Activated CD4-positive, alpha-beta T cell treated with anti-CD3 and anti-CD28 coated beads, Interleukin-2, amount 10 ng/mL, durations not matched to agents 7 days and 5 days (primary cell): ENCODE measurements around the gene NOS1AP. TPM values are rescaled to one million over a fixed set of nuclear protein-coding genes. Genes with fewer than 3 reads are reported as not detected.

ENCODE experiments used
- CTCF ChIA-PET: fragments of 350-600 bp; sonication (Branson Sonifier 250); formaldehyde crosslinking; loops from one replicate; lab custom pipeline; 2021; ENCODE audit warnings: antibody characterized with exemption; lab: Charles Lee
- POLR2A ChIA-PET: fragments of 350-600 bp; sonication (Branson Sonifier 250); formaldehyde crosslinking; loops from one replicate; lab custom pipeline; 2021; ENCODE audit warnings: antibody characterized with exemption; lab: Charles Lee
- DNase-seq: peaks from one replicate; pipeline ENCODE4 v3.0.0-alpha.2; 2020
- H3K27ac Mint-ChIP-seq: one replicate; pipeline ENCODE4 v1.8.0; 2021; ENCODE audit warnings: mild to moderate bottlenecking, moderate library complexity, mixed read lengths
- H3K27me3 Mint-ChIP-seq: one replicate; pipeline ENCODE4 v1.8.0; 2021; ENCODE audit warnings: mixed read lengths
- H3K36me3 Mint-ChIP-seq: one replicate; pipeline ENCODE4 v1.8.0; 2021; ENCODE audit warnings: low read depth, mixed read lengths
- H3K4me1 Mint-ChIP-seq: one replicate; pipeline ENCODE4 v1.8.0; 2021; ENCODE audit warnings: mixed read lengths
- H3K4me3 Mint-ChIP-seq: one replicate; pipeline ENCODE4 v1.8.0; 2021; ENCODE audit warnings: mild to moderate bottlenecking, moderate library complexity, mixed read lengths
- H3K9me3 Mint-ChIP-seq: one replicate; pipeline ENCODE4 v1.8.0; 2021; ENCODE audit warnings: mixed read lengths
- total RNA-seq, 2 experiments: library from RNA; stranded (reverse); gene quantifications; one replicate each; pipeline ENCODE4 v1.2.3, GENCODE V29; 2021

Gene NOS1AP
- total RNA-seq, 2 experiments from 2014 or later: 0.06 TPM; not detected in 1

- POLR2A ChIA-PET: no interaction called here
- Mint-ChIP-seq H3K27me3 (peaks cover 36% of the 10 kb centered on the region), H3K4me3 (no peak overlapping the region), H3K36me3 (no peaks in the 10 kb centered on the region), H3K4me1 (no peaks in the 10 kb centered on the region), H3K9me3 (no peaks in the 10 kb centered on the region), H3K27ac (no peak overlapping the region)
- CTCF ChIA-PET: no interaction called here
- DNase-seq: no peak
Observed at GRCh38 chr1:162230096-162230495, 160.6 kb downstream of the NOS1AP start.

- CTCF ChIA-PET: no interaction called here
- H3K27me3 Mint-ChIP-seq: peaks cover 39% of the 10 kb centered on the region
- no peak for DNase-seq
Observed at GRCh38 chr1:162230517-162230916, 161.0 kb downstream of the NOS1AP start.

GRCh38 chr1:162232034-162232711 lies 162.7 kb downstream of the NOS1AP start:
- Mint-ChIP-seq H3K36me3 (no peaks in the 10 kb centered on the region), H3K9me3 (no peaks in the 10 kb centered on the region), H3K4me3 (no peak overlapping the region), H3K27ac (no peak overlapping the region), H3K4me1 (no peaks in the 10 kb centered on the region), H3K27me3 (peaks cover 44% of the 10 kb centered on the region)
- no peak for DNase-seq
- POLR2A ChIA-PET: no interaction called here
- CTCF ChIA-PET: no interaction called here

More at GRCh38 chr1:162230517-162230916, 161.0 kb downstream of the NOS1AP start:
- Mint-ChIP-seq H3K9me3 (no peaks in the 10 kb centered on the region), H3K36me3 (no peaks in the 10 kb centered on the region), H3K27ac (no peak overlapping the region), H3K4me1 (no peaks in the 10 kb centered on the region), H3K4me3 (no peak overlapping the region)
- POLR2A ChIA-PET: no interaction called here

GRCh38 chr1:162233066-162233465 lies 163.6 kb downstream of the NOS1AP start:
- no peaks in the 10 kb centered on the region for H3K4me1 Mint-ChIP-seq
- no peak overlapping the region for H3K4me3 Mint-ChIP-seq
- H3K27ac Mint-ChIP-seq: no peak overlapping the region
- H3K27me3 Mint-ChIP-seq: peaks cover 40% of the 10 kb centered on the region
- no peaks in the 10 kb centered on the region for H3K9me3 Mint-ChIP-seq
- ChIA-PET CTCF (no interaction called here), POLR2A (no interaction called here)
- no peak for DNase-seq
- no peaks in the 10 kb centered on the region for H3K36me3 Mint-ChIP-seq

GRCh38 chr1:162233937-162234336 lies 164.4 kb downstream of the NOS1AP start:
- no peak for DNase-seq
- no peak overlapping the region for H3K27ac Mint-ChIP-seq
- POLR2A ChIA-PET: no interaction called here
- H3K4me1 Mint-ChIP-seq: no peaks in the 10 kb centered on the region
- H3K27me3 Mint-ChIP-seq: peaks cover 36% of the 10 kb centered on the region
- CTCF ChIA-PET: no interaction called here
- H3K9me3 Mint-ChIP-seq: no peaks in the 10 kb centered on the region
- H3K36me3 Mint-ChIP-seq: no peaks in the 10 kb centered on the region
- H3K4me3 Mint-ChIP-seq: no peak overlapping the region

GRCh38 chr1:162234571-162234970 lies 165.1 kb downstream of the NOS1AP start:
- ChIA-PET CTCF (interaction anchor here (1.1 kb wide), 1 partner anchor 35 kb away, joined by 3 read pairs; no protein-coding TSS in a partner anchor), POLR2A (no interaction called here)
- Mint-ChIP-seq H3K4me1 (no peaks in the 10 kb centered on the region), H3K9me3 (no peaks in the 10 kb centered on the region), H3K27me3 (peaks cover 36% of the 10 kb centered on the region), H3K4me3 (no peak overlapping the region), H3K36me3 (no peaks in the 10 kb centered on the region), H3K27ac (no peak overlapping the region)
- no peak for DNase-seq

GRCh38 chr1:162235241-162235800 lies 165.8 kb downstream of the NOS1AP start:
- no peak for DNase-seq
- Mint-ChIP-seq H3K9me3 (no peaks in the 10 kb centered on the region), H3K27ac (no peak overlapping the region), H3K4me1 (no peaks in the 10 kb centered on the region), H3K36me3 (no peaks in the 10 kb centered on the region), H3K4me3 (no peak overlapping the region), H3K27me3 (peaks cover 31% of the 10 kb centered on the region)
- POLR2A ChIA-PET: no interaction called here
- CTCF ChIA-PET: interaction anchor here (1.1 kb wide), 1 partner anchor 36 kb away, joined by 3 read pairs; no protein-coding TSS in a partner anchor

GRCh38 chr1:162236201-162236600 lies 166.7 kb downstream of the NOS1AP start:
- ChIA-PET CTCF (no interaction called here), POLR2A (no interaction called here)
- Mint-ChIP-seq H3K27me3 (peaks cover 24% of the 10 kb centered on the region), H3K4me3 (no peak overlapping the region), H3K36me3 (no peaks in the 10 kb centered on the region), H3K27ac (no peak overlapping the region), H3K4me1 (no peaks in the 10 kb centered on the region), H3K9me3 (no peaks in the 10 kb centered on the region)
- DNase-seq: no peak

GRCh38 chr1:162236618-162237017 lies 167.1 kb downstream of the NOS1AP start:
- DNase-seq: no peak
- H3K9me3 Mint-ChIP-seq: no peaks in the 10 kb centered on the region
- no peak overlapping the region for H3K27ac Mint-ChIP-seq
- POLR2A ChIA-PET: no interaction called here
- CTCF ChIA-PET: no interaction called here
- peaks cover 22% of the 10 kb centered on the region for H3K27me3 Mint-ChIP-seq
- H3K4me1 Mint-ChIP-seq: no peaks in the 10 kb centered on the region
- no peak overlapping the region for H3K4me3 Mint-ChIP-seq
- H3K36me3 Mint-ChIP-seq: no peaks in the 10 kb centered on the region

GRCh38 chr1:162240577-162240976 lies 171.1 kb downstream of the NOS1AP start:
- ChIA-PET POLR2A (no interaction called here), CTCF (no interaction called here)
- Mint-ChIP-seq H3K36me3 (no peaks in the 10 kb centered on the region), H3K9me3 (no peaks in the 10 kb centered on the region), H3K27ac (no peak overlapping the region), H3K4me3 (no peak overlapping the region), H3K4me1 (no peaks in the 10 kb centered on the region), H3K27me3 (peaks cover 22% of the 10 kb centered on the region)
- DNase-seq: no peak

- CTCF ChIA-PET: interaction anchor here (0.5 kb wide), 1 partner anchor 504 kb away, joined by 4 read pairs; no protein-coding TSS in a partner anchor
- Mint-ChIP-seq H3K4me1 (no peaks in the 10 kb centered on the region), H3K9me3 (no peaks in the 10 kb centered on the region), H3K4me3 (no peak overlapping the region), H3K36me3 (no peaks in the 10 kb centered on the region), H3K27me3 (peaks cover 17% of the 10 kb centered on the region), H3K27ac (no peak overlapping the region)
- POLR2A ChIA-PET: interaction anchor here (0.6 kb wide), 1 partner anchor 37 kb away, joined by 9 read pairs; no protein-coding TSS in a partner anchor
- no peak for DNase-seq
Observed at GRCh38 chr1:162242804-162243203, 173.3 kb downstream of the NOS1AP start.

GRCh38 chr1:162248854-162249535 lies 179.5 kb downstream of the NOS1AP start:
- H3K4me3 Mint-ChIP-seq: no peak overlapping the region
- H3K27me3 Mint-ChIP-seq: no peaks in the 10 kb centered on the region
- no peaks in the 10 kb centered on the region for H3K36me3 Mint-ChIP-seq

GRCh38 chr1:162250004-162250730 lies 180.7 kb downstream of the NOS1AP start:
- no peak overlapping the region for H3K4me3 Mint-ChIP-seq
- no peaks in the 10 kb centered on the region for H3K9me3 Mint-ChIP-seq
- no peaks in the 10 kb centered on the region for H3K4me1 Mint-ChIP-seq
- H3K27ac Mint-ChIP-seq: no peak overlapping the region
- ChIA-PET CTCF (no interaction called here), POLR2A (no interaction called here)
- no peaks in the 10 kb centered on the region for H3K36me3 Mint-ChIP-seq
- no peak for DNase-seq
- H3K27me3 Mint-ChIP-seq: no peaks in the 10 kb centered on the region

More at GRCh38 chr1:162248854-162249535, 179.5 kb downstream of the NOS1AP start:
- CTCF ChIA-PET: no interaction called here
- POLR2A ChIA-PET: no interaction called here
- Mint-ChIP-seq H3K9me3 (no peaks in the 10 kb centered on the region), H3K27ac (no peak overlapping the region), H3K4me1 (no peaks in the 10 kb centered on the region)
- no peak for DNase-seq
